ENCODE results near the gene PRR33. TPM values are rescaled to one million over a fixed set of nuclear protein-coding genes. Genes with fewer than 3 reads are reported as not detected.

PRR33 gene
- total and polyA plus RNA-seq, 5 donors = 0.11 to 0.82 (median 0.25) TPM

- no peaks in the 10 kb centered on the region for H3K27me3 ChIP-seq (ENCODE audit: control insufficient read depth, insufficient read depth)
- intact Hi-C loops (cut with DNase I) = no loop called here
- 78% methylated on average over 24 of the region's 24 CpGs for WGBS
- no peaks in the 10 kb centered on the region for H3K9me3 ChIP-seq (ENCODE audit: control insufficient read depth, low read length)
- no peak overlapping the region for H3K4me3 ChIP-seq (ENCODE audit: low read length)
- no peaks in the 10 kb centered on the region for H3K4me1 ChIP-seq (ENCODE audit: control insufficient read depth, insufficient read depth, low read length)
- ATAC-seq (no peak), DNase-seq (peak in 2 of 3 donors; percentile 48 to 61)
- no peak overlapping the region for H3K27ac ChIP-seq (ENCODE audit: low read length)
Measured at GRCh38 chr11:1934335-1935155, 42.9 kb upstream of the PRR33 start.

GRCh38 chr11:1933416-1934334 lies 42.0 kb upstream of the PRR33 start:
- 88% methylated on average over 18 of the region's 18 CpGs for WGBS
- no peak overlapping the region for H3K27ac ChIP-seq (ENCODE audit: low read length)
- no peaks in the 10 kb centered on the region for H3K9me3 ChIP-seq (ENCODE audit: control insufficient read depth, low read length)
- H3K4me3 ChIP-seq (ENCODE audit: low read length) = no peak overlapping the region
- no peak for ATAC-seq
- intact Hi-C loops (cut with DNase I) = no loop called here
- peak in 2 of 3 donors; percentile 33 to 37 for DNase-seq
- no peaks in the 10 kb centered on the region for H3K27me3 ChIP-seq (ENCODE audit: control insufficient read depth, insufficient read depth)
- H3K4me1 ChIP-seq (ENCODE audit: control insufficient read depth, insufficient read depth, low read length) = no peaks in the 10 kb centered on the region

GRCh38 chr11:1932681-1933080 lies 41.0 kb upstream of the PRR33 start:
- Histone ChIP-seq H3K4me1 (ENCODE audit: control insufficient read depth, insufficient read depth, low read length) (no peaks in the 10 kb centered on the region), H3K9me3 (ENCODE audit: control insufficient read depth, low read length) (no peaks in the 10 kb centered on the region), H3K27me3 (ENCODE audit: control insufficient read depth, insufficient read depth) (no peaks in the 10 kb centered on the region), H3K27ac (ENCODE audit: low read length) (no peak overlapping the region), H3K4me3 (ENCODE audit: low read length) (no peak overlapping the region)
- WGBS = 98% methylated on average over 4 of the region's 4 CpGs
- no peak for DNase-seq
- intact Hi-C loops (cut with DNase I) = no loop called here
- ATAC-seq = no peak

- no peaks in the 10 kb centered on the region for H3K9me3 ChIP-seq (ENCODE audit: control insufficient read depth, low read length)
- intact Hi-C loops (cut with DNase I) = no loop called here
- ATAC-seq (no peak), DNase-seq (peak in 2 of 3 donors; percentile 40 to 57)
- H3K27me3 ChIP-seq (ENCODE audit: control insufficient read depth, insufficient read depth) = no peaks in the 10 kb centered on the region
- no peak overlapping the region for H3K4me3 ChIP-seq (ENCODE audit: low read length)
- 87% methylated on average over 11 of the region's 11 CpGs for whole genome bisulfite sequencing
- peak overlapping the region; percentile 43 for H3K27ac ChIP-seq (ENCODE audit: low read length)
- no peaks in the 10 kb centered on the region for H3K4me1 ChIP-seq (ENCODE audit: control insufficient read depth, insufficient read depth, low read length)
Measured at GRCh38 chr11:1932105-1932480, 40.4 kb upstream of the PRR33 start.

GRCh38 chr11:1931341-1932104 lies 39.8 kb upstream of the PRR33 start:
- ATAC-seq = peak; percentile 25 to 42
- Histone ChIP-seq H3K4me1 (ENCODE audit: control insufficient read depth, insufficient read depth, low read length) (no peaks in the 10 kb centered on the region), H3K4me3 (ENCODE audit: low read length) (no peak overlapping the region), H3K9me3 (ENCODE audit: control insufficient read depth, low read length) (no peaks in the 10 kb centered on the region), H3K27me3 (ENCODE audit: control insufficient read depth, insufficient read depth) (no peaks in the 10 kb centered on the region), H3K27ac (ENCODE audit: low read length) (peak overlapping the region; percentile 43)
- 43% methylated on average over 18 of the region's 18 CpGs for WGBS
- DNase-seq = peak; percentile 63 to 84 (median 81)
- intact Hi-C loops (cut with DNase I) = no loop called here

- no peaks in the 10 kb centered on the region for H3K9me3 ChIP-seq (ENCODE audit: control insufficient read depth, low read length)
- H3K27me3 ChIP-seq (ENCODE audit: control insufficient read depth, insufficient read depth) = no peaks in the 10 kb centered on the region
- DNase-seq (no peak), ATAC-seq (no peak)
- no peak overlapping the region for H3K27ac ChIP-seq (ENCODE audit: low read length)
- WGBS = 66% methylated on average over 9 of the region's 9 CpGs
- no peaks in the 10 kb centered on the region for H3K4me1 ChIP-seq (ENCODE audit: control insufficient read depth, insufficient read depth, low read length)
- intact Hi-C loops (cut with DNase I) = no loop called here
- no peak overlapping the region for H3K4me3 ChIP-seq (ENCODE audit: low read length)
Measured at GRCh38 chr11:1930462-1930830, 38.8 kb upstream of the PRR33 start.

GRCh38 chr11:1929621-1930461 lies 38.1 kb upstream of the PRR33 start:
- DNase-seq = peak in 2 of 3 donors; percentile 29 to 35
- WGBS = 89% methylated on average over 25 of the region's 25 CpGs
- Histone ChIP-seq H3K4me3 (ENCODE audit: low read length) (no peak overlapping the region), H3K27me3 (ENCODE audit: control insufficient read depth, insufficient read depth) (no peaks in the 10 kb centered on the region), H3K27ac (ENCODE audit: low read length) (no peak overlapping the region), H3K4me1 (ENCODE audit: control insufficient read depth, insufficient read depth, low read length) (no peaks in the 10 kb centered on the region), H3K9me3 (ENCODE audit: control insufficient read depth, low read length) (no peaks in the 10 kb centered on the region)
- no peak for ATAC-seq
- intact Hi-C loops (cut with DNase I) = loop anchor here in 1 of 4 donors (10.0 kb wide), 1 partner anchor 215 kb away; no protein-coding TSS in a partner anchor

- Histone ChIP-seq H3K27me3 (ENCODE audit: control insufficient read depth, insufficient read depth) (no peaks in the 10 kb centered on the region), H3K4me1 (ENCODE audit: control insufficient read depth, insufficient read depth, low read length) (no peaks in the 10 kb centered on the region), H3K9me3 (ENCODE audit: control insufficient read depth, low read length) (no peaks in the 10 kb centered on the region), H3K27ac (ENCODE audit: low read length) (no peak overlapping the region), H3K4me3 (ENCODE audit: low read length) (no peak overlapping the region)
- ATAC-seq = no peak
- peak in 2 of 3 donors; percentile 44 to 70 for DNase-seq
- 91% methylated on average over 35 of the region's 35 CpGs for WGBS
- intact Hi-C loops (cut with DNase I) = loop anchor here in 1 of 4 donors (10.0 kb wide), 1 partner anchor 216 kb away; no protein-coding TSS in a partner anchor
Measured at GRCh38 chr11:1928891-1929541, 37.3 kb upstream of the PRR33 start.

GRCh38 chr11:1928470-1928890 lies 36.8 kb upstream of the PRR33 start:
- DNase-seq (peak in 2 of 3 donors; percentile 58 to 60), ATAC-seq (no peak)
- 82% methylated on average over 13 of the region's 13 CpGs for WGBS
- Histone ChIP-seq H3K9me3 (ENCODE audit: control insufficient read depth, low read length) (no peaks in the 10 kb centered on the region), H3K4me3 (ENCODE audit: low read length) (no peak overlapping the region), H3K27ac (ENCODE audit: low read length) (no peak overlapping the region), H3K4me1 (ENCODE audit: control insufficient read depth, insufficient read depth, low read length) (no peaks in the 10 kb centered on the region), H3K27me3 (ENCODE audit: control insufficient read depth, insufficient read depth) (no peaks in the 10 kb centered on the region)
- intact Hi-C loops (cut with DNase I) = loop anchor here in 1 of 4 donors (10.0 kb wide), 1 partner anchor 216 kb away; no protein-coding TSS in a partner anchor

Measured in right cardiac atrium (tissue), 5 donors.